Smooth muscle cell (in vitro differentiated cells): ENCODE results near the gene MTFP1. TPM values are rescaled to one million over a fixed set of nuclear protein-coding genes. Genes with fewer than 3 reads are reported as not detected.

ENCODE experiments used
- DNase-seq: peaks from one replicate; lab custom pipeline; 2025; ENCODE audit not compliant: unreplicated experiment; lab: John Stamatoyannopoulos, UW
- H2AFZ ChIP-seq: fragments of 200-600 bp; sonication (generic); 2 replicates; pipeline ENCODE4 v1.6.0; 2016; ENCODE audit warnings: antibody characterized with exemption, low read depth, mild to moderate bottlenecking
- H3F3A ChIP-seq: fragments of 200-600 bp; sonication (generic); 2 replicates; pipeline ENCODE4 v1.6.0; 2017; ENCODE audit warnings: antibody characterized with exemption, low read depth
- H3K27ac ChIP-seq: fragments of 200-600 bp; sonication (generic); 2 replicates; pipeline ENCODE4 v1.5.1; 2016; ENCODE audit warnings: low read depth, mild to moderate bottlenecking
- H3K27me3 ChIP-seq: fragments of 200-600 bp; sonication (generic); 2 replicates; pipeline ENCODE4 v1.6.1; 2016; ENCODE audit warnings: low read depth, mild to moderate bottlenecking
- H3K36me3 ChIP-seq: fragments of 200-600 bp; sonication (generic); 2 replicates; pipeline ENCODE4 v1.5.1; 2016; ENCODE audit warnings: low read depth
- H3K4me1 ChIP-seq: fragments of 200-600 bp; sonication (generic); 2 replicates; pipeline ENCODE4 v1.5.1; 2016; ENCODE audit warnings: low read depth
- H3K4me2 ChIP-seq: fragments of 200-600 bp; sonication (generic); 2 replicates; pipeline ENCODE4 v1.6.0; 2016; ENCODE audit warnings: mild to moderate bottlenecking
- H3K4me3 ChIP-seq: fragments of 200-600 bp; sonication (generic); 2 replicates; pipeline ENCODE4 v1.5.1; 2016; ENCODE audit warnings: mild to moderate bottlenecking
- H3K79me2 ChIP-seq: fragments of 200-600 bp; sonication (generic); 2 replicates; pipeline ENCODE4 v1.6.0; 2016; ENCODE audit warnings: low read depth, mild to moderate bottlenecking
- H3K9ac ChIP-seq: fragments of 200-600 bp; sonication (generic); 2 replicates; pipeline ENCODE4 v1.6.0; 2016; ENCODE audit warnings: low read depth
- H3K9me3 ChIP-seq: fragments of 200-600 bp; sonication (generic); replicated peaks from 2 replicates; pipeline ENCODE4 v1.5.1; 2016; ENCODE audit warnings: low read depth
- H4K20me1 ChIP-seq: fragments of 200-600 bp; sonication (generic); 2 replicates; pipeline ENCODE4 v1.6.0; 2016; ENCODE audit warnings: low read depth
- WGBS: methylation state at CpG from one replicate; pipeline ENCODE4 v1.1.7; 2016; ENCODE audit warnings: low lambda C conversion rate; 5-methylcytosine and 5-hydroxymethylcytosine counted together
- polyA plus RNA-seq: library from polyadenylated mRNA; unstranded; fragments of >200 nt; fragmentation: Nextera tagmentation; extraction: Ambion mirVana; gene quantifications from 2 replicates; pipeline ENCODE4 v1.2.1, GENCODE V29; 2016
- total RNA-seq: library from RNA; depleted of rRNA; stranded (reverse); fragments of >200 nt; gene quantifications from 2 replicates; pipeline ENCODE4 v1.2.3, GENCODE V29; 2014
- TF ChIP-seq, protein P1 (sequence below): fragments of 200-600 bp; sonication (generic); IDR thresholded peaks from 2 replicates; pipeline ENCODE4 v1.5.1; 2017; ENCODE audit warnings: borderline replicate concordance, mild to moderate bottlenecking, antibody characterized with exemption; ENCODE audit not compliant: insufficient read depth, poor library complexity, severe bottlenecking

MTFP1 gene
- total and polyA plus RNA-seq, 2 experiments from 2014 or later, result 14.4 to 30.9 TPM

DNA sequence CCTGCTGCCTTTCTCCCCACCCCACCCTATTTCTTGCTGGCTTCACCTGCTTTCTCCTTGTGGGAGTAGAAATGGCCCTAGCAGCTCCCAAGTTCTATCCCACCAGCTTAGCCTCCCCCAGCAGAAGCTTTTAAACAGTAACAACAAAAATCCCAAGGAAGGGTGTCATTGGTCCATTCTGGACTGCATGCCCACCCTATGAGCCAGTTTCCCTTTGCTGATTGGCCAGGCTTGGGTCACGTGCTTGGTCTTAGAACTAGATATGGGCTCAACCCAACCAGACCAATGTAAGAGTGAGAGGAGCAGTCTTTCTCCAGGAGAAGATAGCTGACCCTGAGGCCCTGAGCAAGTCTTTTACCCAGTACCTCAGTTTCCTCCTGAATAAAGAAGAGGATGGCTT lies 2.3 kb downstream of the MTFP1 start:
- Histone ChIP-seq H2AFZ (no peak overlapping the region), H4K20me1 (no peaks in the 10 kb centered on the region), H3K4me2 (no peak overlapping the region), H3F3A (peaks cover 8% of the 10 kb centered on the region), H3K9ac (no peak overlapping the region), H3K79me2 (no peaks in the 10 kb centered on the region), H3K4me3 (no peak overlapping the region), H3K27ac (no peak overlapping the region), H3K27me3 (no peaks in the 10 kb centered on the region), H3K9me3 (no peaks in the 10 kb centered on the region), H3K4me1 (peaks cover 3% of the 10 kb centered on the region), H3K36me3 (no peaks in the 10 kb centered on the region)
- DNase-seq, result no peak
- TF ChIP-seq, protein P1, sequence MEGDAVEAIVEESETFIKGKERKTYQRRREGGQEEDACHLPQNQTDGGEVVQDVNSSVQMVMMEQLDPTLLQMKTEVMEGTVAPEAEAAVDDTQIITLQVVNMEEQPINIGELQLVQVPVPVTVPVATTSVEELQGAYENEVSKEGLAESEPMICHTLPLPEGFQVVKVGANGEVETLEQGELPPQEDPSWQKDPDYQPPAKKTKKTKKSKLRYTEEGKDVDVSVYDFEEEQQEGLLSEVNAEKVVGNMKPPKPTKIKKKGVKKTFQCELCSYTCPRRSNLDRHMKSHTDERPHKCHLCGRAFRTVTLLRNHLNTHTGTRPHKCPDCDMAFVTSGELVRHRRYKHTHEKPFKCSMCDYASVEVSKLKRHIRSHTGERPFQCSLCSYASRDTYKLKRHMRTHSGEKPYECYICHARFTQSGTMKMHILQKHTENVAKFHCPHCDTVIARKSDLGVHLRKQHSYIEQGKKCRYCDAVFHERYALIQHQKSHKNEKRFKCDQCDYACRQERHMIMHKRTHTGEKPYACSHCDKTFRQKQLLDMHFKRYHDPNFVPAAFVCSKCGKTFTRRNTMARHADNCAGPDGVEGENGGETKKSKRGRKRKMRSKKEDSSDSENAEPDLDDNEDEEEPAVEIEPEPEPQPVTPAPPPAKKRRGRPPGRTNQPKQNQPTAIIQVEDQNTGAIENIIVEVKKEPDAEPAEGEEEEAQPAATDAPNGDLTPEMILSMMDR, result no peak
- WGBS, result 96% methylated on average over 1 of the region's 1 CpG

DNA sequence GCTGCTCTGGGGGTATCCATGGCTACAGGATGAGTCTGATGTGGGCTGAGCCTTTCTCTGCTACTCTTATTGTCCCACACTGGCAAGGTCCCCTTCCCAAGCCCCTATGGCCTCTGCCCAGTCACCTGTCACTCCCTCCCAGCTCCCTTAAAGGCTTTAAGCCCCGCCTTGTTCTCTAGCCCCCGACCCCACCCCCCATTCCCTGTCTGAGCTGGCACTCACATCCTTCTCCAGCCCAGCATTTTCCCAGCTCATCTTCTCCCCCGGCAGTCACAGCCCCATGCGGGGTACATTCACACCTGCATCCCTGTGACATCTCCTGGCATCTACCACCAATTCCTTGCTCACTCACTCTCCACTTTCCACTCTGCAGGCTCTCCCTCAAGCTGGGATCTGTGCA lies 4.3 kb downstream of the MTFP1 start:
- Histone ChIP-seq H3K79me2 (no peaks in the 10 kb centered on the region), H3K4me3 (no peak overlapping the region), H3K27ac (no peak overlapping the region), H3K27me3 (no peaks in the 10 kb centered on the region), H3K4me2 (no peak overlapping the region), H2AFZ (no peak overlapping the region), H3K9me3 (no peaks in the 10 kb centered on the region), H3F3A (peaks cover 2% of the 10 kb centered on the region), H3K36me3 (no peaks in the 10 kb centered on the region), H3K4me1 (no peaks in the 10 kb centered on the region), H4K20me1 (no peaks in the 10 kb centered on the region), H3K9ac (no peak overlapping the region)
- TF ChIP-seq, protein P1, result no peak
- WGBS, result 71% methylated on average over 3 of the region's 4 CpGs
- DNase-seq, result no peak

DNA sequence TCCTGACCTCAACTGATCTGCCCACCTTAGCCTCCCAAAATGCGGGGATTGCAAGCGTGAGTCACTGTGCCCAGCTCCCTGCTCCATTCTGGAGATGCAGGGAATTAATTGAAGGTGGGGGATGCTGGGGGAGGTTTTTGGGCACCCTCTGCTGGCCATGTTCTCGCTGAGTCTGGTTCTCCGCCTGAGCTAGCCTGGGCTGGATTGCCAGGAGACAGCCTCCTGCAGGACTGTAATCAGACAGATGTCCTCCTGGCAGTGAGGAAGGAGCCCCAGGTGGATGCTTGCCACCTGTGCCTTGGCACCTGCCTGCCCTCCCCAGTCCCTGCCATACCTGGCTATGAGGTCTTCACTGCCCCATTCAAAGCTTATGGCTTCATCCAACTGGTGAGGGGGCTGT lies 5.4 kb downstream of the MTFP1 start:
- 76% methylated on average over 4 of the region's 4 CpGs for WGBS
- no peaks in the 10 kb centered on the region for H3K27me3 ChIP-seq

DNA sequence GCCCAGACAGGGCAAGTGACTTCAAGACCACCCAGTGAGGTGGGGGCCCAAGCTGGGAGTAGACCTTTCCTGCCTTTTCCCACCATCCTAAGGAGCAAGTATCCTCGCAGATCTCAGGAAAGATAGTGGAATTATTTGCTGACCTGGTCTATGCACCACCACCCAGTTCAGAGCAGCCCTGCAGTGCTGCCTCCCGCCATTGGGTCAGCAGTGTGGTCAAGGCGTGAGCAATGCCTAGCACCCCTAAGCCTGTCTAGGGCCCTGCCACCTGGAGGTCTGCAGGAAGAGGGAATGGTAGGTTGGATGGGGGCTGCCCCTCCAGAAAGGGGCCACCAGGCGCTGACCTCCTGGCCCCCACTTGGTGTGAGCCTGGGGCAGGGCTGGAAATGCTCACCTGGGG lies 6.5 kb downstream of the MTFP1 start:
- Histone ChIP-seq H3F3A (no peaks in the 10 kb centered on the region), H3K9me3 (no peaks in the 10 kb centered on the region), H3K36me3 (no peaks in the 10 kb centered on the region), H3K79me2 (no peaks in the 10 kb centered on the region), H3K9ac (no peak overlapping the region), H2AFZ (no peak overlapping the region), H3K4me3 (no peak overlapping the region), H3K27me3 (no peaks in the 10 kb centered on the region), H3K4me1 (no peaks in the 10 kb centered on the region), H4K20me1 (no peaks in the 10 kb centered on the region), H3K4me2 (no peak overlapping the region), H3K27ac (no peak overlapping the region)
- TF ChIP-seq, protein P1, result no peak
- WGBS, result 84% methylated on average over 4 of the region's 4 CpGs
- DNase-seq, result no peak

More for the DNA sequence above, 5.4 kb downstream of the MTFP1 start:
- Histone ChIP-seq H3K4me1 (no peaks in the 10 kb centered on the region), H3K79me2 (no peaks in the 10 kb centered on the region), H3K9ac (no peak overlapping the region), H3K36me3 (no peaks in the 10 kb centered on the region), H3K4me3 (no peak overlapping the region), H3K27ac (no peak overlapping the region), H4K20me1 (no peaks in the 10 kb centered on the region), H3F3A (no peaks in the 10 kb centered on the region), H3K9me3 (no peaks in the 10 kb centered on the region), H3K4me2 (no peak overlapping the region), H2AFZ (no peak overlapping the region)
- DNase-seq, result no peak
- TF ChIP-seq, protein P1, result no peak
